Ectodermal cell (in vitro differentiated cells): ENCODE results near the gene MRPS31.
"Not testable (repeated sequence)": the region's sequence is repeated elsewhere in the genome, so short reads cannot be mapped to it uniquely, and the experiment has no call there.

ENCODE experiments used
- H3K27ac ChIP-seq: 2 replicates; pipeline ENCODE4 v1.7.0; 2013; ENCODE audit warnings: mild to moderate bottlenecking, low read depth, low read length; ENCODE audit not compliant: insufficient read depth, poor library complexity, severe bottlenecking
- H3K27me3 ChIP-seq: 2 replicates; pipeline ENCODE4 v1.7.0; 2013; ENCODE audit warnings: mild to moderate bottlenecking, low read length; ENCODE audit not compliant: insufficient read depth, control insufficient read depth, poor library complexity, severe bottlenecking
- H3K36me3 ChIP-seq: one replicate; pipeline ENCODE4 v1.7.0; 2013; ENCODE audit warnings: low read length; ENCODE audit not compliant: control insufficient read depth, insufficient read depth
- H3K4me1 ChIP-seq: one replicate; pipeline ENCODE4 v1.7.0; 2013; ENCODE audit warnings: low read length; ENCODE audit not compliant: control insufficient read depth, insufficient read depth
- H3K4me3 ChIP-seq: 2 replicates; pipeline ENCODE4 v1.7.0; 2013; ENCODE audit warnings: low read depth, low read length, control low read depth; ENCODE audit not compliant: insufficient read depth
- H3K9me3 ChIP-seq: 2 replicates; pipeline ENCODE4 v1.7.0; 2013; ENCODE audit warnings: mild to moderate bottlenecking, low read length, moderate library complexity; ENCODE audit not compliant: control insufficient read depth
- WGBS, 2 experiments: methylation state at CpG; one replicate each; pipeline ENCODE4 v1.1.7; 2013; ENCODE audit warnings: missing lambda C conversion rate in 2 of 2; 5-methylcytosine and 5-hydroxymethylcytosine counted together

MRPS31 gene

GRCh38 chr13:40764587-40765403, 6.2 kb downstream of the MRPS31 start:
- no peak overlapping the region for H3K4me3 ChIP-seq
- WGBS, 2 experiments: 78 to 89% methylated on average over 2 to 3 of the region's 3 CpGs
- H3K27me3 ChIP-seq: no peaks in the 10 kb centered on the region
- peaks cover 5% of the 10 kb centered on the region for H3K36me3 ChIP-seq
- no peaks in the 10 kb centered on the region for H3K4me1 ChIP-seq
- no peaks in the 10 kb centered on the region for H3K9me3 ChIP-seq
- H3K27ac ChIP-seq: no peak overlapping the region

DNA sequence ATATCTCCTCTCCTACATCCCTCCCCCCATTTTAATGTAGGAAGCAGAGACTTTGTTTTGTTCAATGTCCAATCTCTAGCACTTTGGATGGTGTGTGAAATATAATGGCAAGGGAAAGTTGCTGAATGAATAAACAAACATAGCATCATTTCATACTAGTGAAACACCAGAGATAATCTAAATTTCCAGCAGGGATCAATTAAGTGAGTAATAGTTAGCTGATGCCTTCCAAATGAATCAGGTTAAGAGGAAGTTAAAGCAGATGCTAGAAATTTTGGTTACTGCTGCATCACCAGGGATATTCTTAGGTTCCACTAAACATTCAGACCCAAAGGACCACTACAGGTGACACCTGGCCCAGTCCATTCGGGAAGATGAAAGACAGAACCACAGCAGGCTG, 8.1 kb downstream of the MRPS31 start:
- Histone ChIP-seq H3K27me3 (no peaks in the 10 kb centered on the region), H3K4me1 (no peaks in the 10 kb centered on the region), H3K9me3 (no peaks in the 10 kb centered on the region), H3K36me3 (peaks cover 5% of the 10 kb centered on the region), H3K27ac (no peak overlapping the region), H3K4me3 (no peak overlapping the region)
- WGBS, 2 experiments: 92 to 100% methylated on average over 1 of the region's 1 CpG

DNA sequence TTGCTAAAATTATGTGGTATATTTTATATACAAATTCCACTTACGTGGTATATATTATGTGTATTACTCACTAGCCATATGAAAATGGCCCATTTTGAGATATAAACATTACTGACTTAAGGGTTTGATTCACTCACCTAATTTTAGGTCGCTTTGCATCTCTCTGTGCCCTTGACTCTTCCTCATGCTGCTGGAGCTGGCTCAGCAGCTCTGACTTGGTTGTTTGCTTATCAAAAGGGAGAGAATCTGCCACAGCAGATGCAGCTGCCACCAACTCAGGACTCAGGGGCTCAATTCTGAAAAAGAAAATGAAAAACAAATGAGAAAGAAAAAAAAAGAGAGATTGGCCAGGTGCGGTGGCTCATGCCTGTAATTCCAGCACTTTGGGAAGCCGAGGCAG, 12.2 kb downstream of the MRPS31 start:
- WGBS, 2 experiments: 91 to 97% methylated on average over 3 of the region's 4 CpGs
- Histone ChIP-seq H3K36me3 (peaks cover under 1% of the 10 kb centered on the region), H3K4me1 (no peaks in the 10 kb centered on the region), H3K27me3 (no peaks in the 10 kb centered on the region), H3K9me3 (no peaks in the 10 kb centered on the region), H3K27ac (no peak overlapping the region), H3K4me3 (no peak overlapping the region)

DNA sequence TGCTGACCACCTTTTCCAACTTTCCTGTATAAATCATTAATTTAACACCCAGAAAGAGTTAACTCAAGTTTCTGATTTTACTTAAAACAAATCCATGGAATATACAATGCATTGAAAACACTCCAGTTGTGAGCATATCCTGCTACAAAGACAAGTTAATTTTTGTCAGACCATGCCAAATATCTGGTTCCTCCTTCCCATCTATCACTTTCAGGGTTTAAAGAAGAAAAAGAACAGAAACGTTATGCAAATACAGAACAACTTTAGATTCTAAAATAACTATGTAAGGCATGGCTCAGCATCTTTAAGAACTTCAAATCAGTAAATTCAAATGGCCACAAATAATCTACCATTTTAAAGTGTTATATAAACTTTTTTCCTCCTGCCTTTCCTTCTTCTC, 14.9 kb downstream of the MRPS31 start:
- WGBS, 2 experiments: 88 to 100% methylated on average over 1 of the region's 1 CpG
- no peaks in the 10 kb centered on the region for H3K27me3 ChIP-seq
- H3K27ac ChIP-seq: no peak overlapping the region
- H3K4me1 ChIP-seq: no peaks in the 10 kb centered on the region
- H3K36me3 ChIP-seq: peaks cover 7% of the 10 kb centered on the region
- H3K9me3 ChIP-seq: no peaks in the 10 kb centered on the region
- no peak overlapping the region for H3K4me3 ChIP-seq

GRCh38 chr13:40755082-40755700, 15.8 kb downstream of the MRPS31 start:
- Histone ChIP-seq H3K27ac (no peak overlapping the region), H3K4me1 (no peaks in the 10 kb centered on the region), H3K36me3 (peaks cover 7% of the 10 kb centered on the region), H3K9me3 (no peaks in the 10 kb centered on the region), H3K27me3 (no peaks in the 10 kb centered on the region), H3K4me3 (no peak overlapping the region)
- WGBS, 2 experiments: 92 to 95% methylated on average over 7 of the region's 7 CpGs

- Histone ChIP-seq H3K27me3 (no peaks in the 10 kb centered on the region), H3K9me3 (no peaks in the 10 kb centered on the region), H3K36me3 (peaks cover 11% of the 10 kb centered on the region), H3K4me3 (no peak overlapping the region), H3K27ac (no peak overlapping the region), H3K4me1 (no peaks in the 10 kb centered on the region)
- 83 to 89% methylated on average over 1 of the region's 1 CpG for whole genome bisulfite sequencing, 2 experiments
Measured at GRCh38 chr13:40749327-40749726, 21.7 kb downstream of the MRPS31 start.

DNA sequence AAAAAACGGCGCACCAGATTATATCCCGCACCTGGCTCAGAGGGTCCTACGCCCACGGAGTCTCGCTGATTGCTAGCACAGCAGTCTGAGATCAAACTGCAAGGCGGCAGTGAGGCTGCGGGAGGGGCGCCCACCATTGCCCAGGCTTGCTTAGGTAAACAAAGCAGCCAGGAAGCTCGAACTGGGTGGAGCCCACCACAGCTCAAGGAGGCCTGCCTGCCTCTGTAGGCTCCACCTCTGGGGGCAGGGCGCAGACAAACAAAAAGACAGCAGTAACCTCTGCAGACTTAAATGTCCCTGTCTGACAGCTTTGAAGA, 35.8 kb downstream of the MRPS31 start:
- not testable (repeated sequence) for H3K27ac ChIP-seq, H3K4me3 ChIP-seq, H3K36me3 ChIP-seq, H3K4me1 ChIP-seq, H3K9me3 ChIP-seq, H3K27me3 ChIP-seq
- 33 to 48% methylated on average over 4 to 7 of the region's 11 CpGs for WGBS, 2 experiments

- not testable (repeated sequence) for H3K4me1 ChIP-seq, H3K36me3 ChIP-seq, H3K27me3 ChIP-seq, H3K27ac ChIP-seq, H3K4me3 ChIP-seq, H3K9me3 ChIP-seq
- whole genome bisulfite sequencing, 2 experiments: 66 to 68% methylated on average over 24 of the region's 24 CpGs
Measured at GRCh38 chr13:40734536-40735231, 36.3 kb downstream of the MRPS31 start.

- no peak overlapping the region for H3K27ac ChIP-seq
- no peak overlapping the region for H3K4me3 ChIP-seq
- no peaks in the 10 kb centered on the region for H3K9me3 ChIP-seq
- no peaks in the 10 kb centered on the region for H3K4me1 ChIP-seq
- no peaks in the 10 kb centered on the region for H3K36me3 ChIP-seq
- H3K27me3 ChIP-seq: no peaks in the 10 kb centered on the region
- 95 to 100% methylated on average over 1 of the region's 1 CpG for WGBS, 2 experiments
Measured at GRCh38 chr13:40732658-40733057, 38.3 kb downstream of the MRPS31 start.

DNA sequence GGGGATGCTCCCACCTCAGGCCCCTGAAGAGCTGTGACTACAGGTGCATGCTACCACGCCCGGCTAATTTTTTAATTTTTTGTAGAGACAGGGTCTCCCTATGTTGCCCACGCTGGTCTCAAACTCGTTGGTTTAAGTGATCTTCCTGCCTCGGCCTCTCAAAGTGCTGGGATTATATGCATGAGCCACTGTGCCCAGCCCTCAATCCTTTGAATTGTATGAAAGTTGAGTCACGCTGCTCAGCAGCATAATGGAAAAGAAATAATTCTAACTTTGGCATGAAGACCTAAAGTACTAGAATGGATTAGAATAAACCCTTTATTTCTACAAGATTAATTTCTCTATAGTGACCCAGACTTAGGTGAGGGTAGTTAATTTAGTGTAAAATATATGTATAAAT, 42.4 kb downstream of the MRPS31 start:
- Histone ChIP-seq H3K36me3 (no peaks in the 10 kb centered on the region), H3K9me3 (no peaks in the 10 kb centered on the region), H3K27ac (no peak overlapping the region), H3K4me3 (no peak overlapping the region), H3K27me3 (no peaks in the 10 kb centered on the region), H3K4me1 (no peaks in the 10 kb centered on the region)
- WGBS, 2 experiments: 90 to 94% methylated on average over 6 of the region's 6 CpGs
